ENCODE results near the gene DCTN3. TPM values are rescaled to one million over a fixed set of nuclear protein-coding genes. Genes with fewer than 3 reads are reported as not detected.

Gene DCTN3
- total and polyA plus RNA-seq, 2 of the 4 experiments (the other 2 are of a cell fraction), result 122 to 183 TPM

GRCh38 chr9:34565856-34566255, 54.4 kb downstream of the DCTN3 start:
- H2BK20ac ChIP-seq (ENCODE audit: low read depth, low read length), result no peak overlapping the region
- no peak overlapping the region for H3K4me2 ChIP-seq (ENCODE audit: low read depth, low read length)
- no peak overlapping the region for H2AK9ac ChIP-seq (replicated peaks; ENCODE audit: low read depth, low read length, poor library complexity)
- H3K9me1 ChIP-seq (ENCODE audit: insufficient read depth, low read length), result no peaks in the 10 kb centered on the region
- no peak overlapping the region for H3K56ac ChIP-seq (ENCODE audit: extremely low read depth, insufficient read depth, low read length)
- no peak overlapping the region for H3K4ac ChIP-seq (ENCODE audit: low read depth, low read length)
- no peaks in the 10 kb centered on the region for H3K36me3 ChIP-seq (ENCODE audit: control insufficient read depth, insufficient read depth, low read length)
- H3K18ac ChIP-seq (ENCODE audit: low read depth, low read length), result no peak overlapping the region
- H2BK15ac ChIP-seq (ENCODE audit: low read depth, low read length), result no peak overlapping the region
- H2AFZ ChIP-seq (replicated peaks; ENCODE audit: low read length, poor library complexity), result no peak overlapping the region
- CTCF ChIA-PET, result interaction anchor here (0.9 kb wide), 1 partner anchor 26 kb away, joined by 3 read pairs; no protein-coding TSS in a partner anchor
- no peaks in the 10 kb centered on the region for H4K20me1 ChIP-seq (ENCODE audit: insufficient read depth, low read length)
- H4K5ac ChIP-seq (ENCODE audit: low read depth, low read length), result no peak overlapping the region
- WGBS, 2 experiments (ENCODE audit: extremely low coverage in 2 of 2, insufficient read length in 1 of 2), result no CpG with 5 or more reads among the region's 8 CpGs
- H3K9me3 ChIP-seq (ENCODE audit: control insufficient read depth, insufficient read depth, low read length), result peaks cover 3% of the 10 kb centered on the region; the same call in 1 of the 2 replicates
- no peak overlapping the region for H2AK5ac ChIP-seq (ENCODE audit: low read depth, low read length)
- BruUV-seq (replicated peaks), result no TSS peak
- H3K4me3 ChIP-seq (ENCODE audit: insufficient read depth, low read depth, low read length), result no peak overlapping the region
- H3K79me1 ChIP-seq (ENCODE audit: low read depth in 1 of 2, low read length in 2 of 2), result no peaks in the 10 kb centered on the region
- H3K9ac ChIP-seq (ENCODE audit: low read depth, low read length), result no peak overlapping the region
- no peak for TF ChIP-seq MXI1 (IDR thresholded peaks at IDR 0.05; ENCODE audit: borderline replicate concordance, low read depth, low read length)
- TF ChIP-seq MAFK (IDR thresholded peaks at IDR 0.05; ENCODE audit: low read depth, low read length), result no peak
- no peak for TF ChIP-seq CTCF (conservative IDR thresholded peaks at IDR 0.05; ENCODE audit: low read depth, low read length)
- TF ChIP-seq CEBPB (IDR thresholded peaks at IDR 0.05; ENCODE audit: low read depth, low read length), result no peak
- TF ChIP-seq FOS (IDR thresholded peaks at IDR 0.05; ENCODE audit: low read depth, low read length), result no peak
- TF ChIP-seq CHD1 (IDR thresholded peaks at IDR 0.05; ENCODE audit: low read depth, low read length), result no peak
- TF ChIP-seq POLR2A (IDR thresholded peaks at IDR 0.05; ENCODE audit: low read depth, low read length), result no peak
- TF ChIP-seq RCOR1 (IDR thresholded peaks at IDR 0.05; ENCODE audit: insufficient replicate concordance, low read length), result no peak
- TF ChIP-seq RAD21 (IDR thresholded peaks at IDR 0.05; ENCODE audit: low read length), result no peak
- TF ChIP-seq SMC3 (IDR thresholded peaks at IDR 0.05; ENCODE audit: low read depth, low read length), result no peak
- TF ChIP-seq RFX5 (IDR thresholded peaks at IDR 0.05; ENCODE audit: low read depth, low read length), result no peak
- TF ChIP-seq ELK1 (IDR thresholded peaks at IDR 0.05; ENCODE audit: borderline replicate concordance, low read depth, low read length), result no peak
- no peak for TF ChIP-seq MAZ (IDR thresholded peaks at IDR 0.05; ENCODE audit: borderline replicate concordance, low read depth, low read length)
- no peak for TF ChIP-seq USF2 (IDR thresholded peaks at IDR 0.05; ENCODE audit: low read depth, low read length)
- no peak for TF ChIP-seq NFE2L2 (IDR thresholded peaks at IDR 0.05; ENCODE audit: low read depth, low read length)
- H3K14ac ChIP-seq (replicated peaks; ENCODE audit: low read depth, low read length), result no peak overlapping the region
- no peak overlapping the region for H4K91ac ChIP-seq (ENCODE audit: insufficient read depth, low read depth, low read length)
- intact Hi-C loops (cut with micrococcal nuclease), result no loop called here
- H3K27me3 ChIP-seq (ENCODE audit: control insufficient read depth, insufficient read depth, low read length), result peaks cover 72% of the 10 kb centered on the region
- no peak overlapping the region for H3K27ac ChIP-seq (ENCODE audit: insufficient read depth, low read length)
- POLR2A ChIA-PET (ENCODE audit: unreplicated experiment), result no interaction called here
- H2BK120ac ChIP-seq (ENCODE audit: low read depth, low read length), result no peak overlapping the region
- H2BK5ac ChIP-seq (ENCODE audit: low read depth, low read length, poor library complexity, severe bottlenecking), result no peak overlapping the region
- ATAC-seq (ENCODE audit: low read depth) (no peak), DNase-seq (no peak)
- no peak overlapping the region for H4K8ac ChIP-seq (ENCODE audit: low read depth in 2 of 2, low read length in 2 of 2)
- H3K4me1 ChIP-seq (ENCODE audit: control insufficient read depth, insufficient read depth, low read length), result no peaks in the 10 kb centered on the region
- dilution Hi-C loops (cut with HindIII; ENCODE audit: low sequenced_read_pairs, unreplicated experiment), result no loop called here
- H3K23ac ChIP-seq (ENCODE audit: low read depth, low read length), result no peak overlapping the region
- in situ Hi-C loops (cut with MboI; ENCODE audit: low sequenced_read_pairs), result no loop called here

All from IMR-90 (cell line).